ENCODE measurements around the gene FOCAD.

GRCh38 chr9:20945856-20946255 is 261.8 kb downstream of the FOCAD start:
- no peak for TF ChIP-seq CTCF (conservative IDR thresholded peaks at IDR 0.05; ENCODE audit: low read depth, low read length)
- TF ChIP-seq EZH2phosphoT487 (IDR thresholded peaks at IDR 0.05; ENCODE audit: borderline replicate concordance, low read length) = no peak

All from PC-3 (cell line).